Measurements from ENCODE around the gene HMX1.

HMX1 gene

DNA sequence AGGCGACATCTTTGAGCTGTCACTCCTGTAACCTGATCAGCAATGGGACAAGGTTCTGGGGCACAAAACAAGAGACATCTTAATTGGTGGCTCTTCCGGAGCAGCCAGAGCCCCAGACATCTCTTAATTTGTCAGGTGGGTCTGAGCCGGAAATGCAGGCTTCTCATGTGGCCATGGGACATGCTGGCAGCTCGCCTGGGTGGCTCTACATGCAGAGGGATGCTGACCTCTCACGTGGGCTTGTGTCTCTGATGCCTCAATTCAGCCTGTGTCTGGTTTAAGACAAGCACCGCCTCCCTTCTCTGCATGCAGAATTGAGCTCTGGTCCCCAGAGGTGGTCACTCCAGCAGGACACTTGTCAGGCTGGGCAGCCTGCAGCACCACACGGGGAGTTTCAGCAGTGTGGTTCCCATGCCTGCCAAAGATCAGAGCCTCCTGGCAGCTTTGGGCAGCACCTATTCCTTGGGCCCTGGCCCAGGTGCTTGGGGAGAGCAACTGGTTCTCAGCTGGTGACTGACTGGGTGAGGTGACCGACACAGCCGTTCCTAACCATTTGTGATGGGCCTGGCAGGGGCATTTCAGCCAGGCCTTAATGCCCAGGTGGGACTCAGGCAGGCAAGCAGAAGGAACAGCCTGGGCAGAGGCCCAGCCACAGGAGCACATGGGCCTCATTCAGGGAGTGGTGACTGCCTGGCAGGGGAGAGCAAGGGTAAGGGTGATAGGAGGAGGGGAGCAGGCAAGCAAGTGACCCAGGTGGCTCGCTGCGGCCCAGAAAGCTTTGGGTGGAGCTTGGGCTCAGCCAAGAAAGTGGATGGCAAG is 53.4 kb downstream of the HMX1 start:
- Mint-ChIP-seq H3K9me3 (no peaks in the 10 kb centered on the region), H3K4me1 (no peaks in the 10 kb centered on the region), H3K27ac (no peak overlapping the region), H3K27me3 (peaks cover 13% of the 10 kb centered on the region), H3K36me3 (no peaks in the 10 kb centered on the region), H3K4me3 (no peak overlapping the region)

DNA sequence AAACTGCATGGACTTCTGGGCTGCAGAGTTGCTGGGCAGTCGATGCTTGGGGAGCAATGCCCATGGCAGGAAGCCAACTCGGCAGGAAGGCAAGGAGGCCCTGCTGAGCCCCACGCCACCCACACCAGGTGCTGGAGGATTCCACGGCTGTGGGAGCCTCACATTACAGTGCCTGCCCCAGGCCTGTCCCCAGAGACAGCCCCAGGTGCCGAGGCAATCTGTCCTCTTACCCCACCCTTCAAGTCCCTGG is 53.9 kb downstream of the HMX1 start:
- Mint-ChIP-seq H3K4me1 (no peaks in the 10 kb centered on the region), H3K27me3 (peaks cover 12% of the 10 kb centered on the region), H3K27ac (no peak overlapping the region), H3K4me3 (no peak overlapping the region), H3K9me3 (no peaks in the 10 kb centered on the region), H3K36me3 (no peaks in the 10 kb centered on the region)

DNA sequence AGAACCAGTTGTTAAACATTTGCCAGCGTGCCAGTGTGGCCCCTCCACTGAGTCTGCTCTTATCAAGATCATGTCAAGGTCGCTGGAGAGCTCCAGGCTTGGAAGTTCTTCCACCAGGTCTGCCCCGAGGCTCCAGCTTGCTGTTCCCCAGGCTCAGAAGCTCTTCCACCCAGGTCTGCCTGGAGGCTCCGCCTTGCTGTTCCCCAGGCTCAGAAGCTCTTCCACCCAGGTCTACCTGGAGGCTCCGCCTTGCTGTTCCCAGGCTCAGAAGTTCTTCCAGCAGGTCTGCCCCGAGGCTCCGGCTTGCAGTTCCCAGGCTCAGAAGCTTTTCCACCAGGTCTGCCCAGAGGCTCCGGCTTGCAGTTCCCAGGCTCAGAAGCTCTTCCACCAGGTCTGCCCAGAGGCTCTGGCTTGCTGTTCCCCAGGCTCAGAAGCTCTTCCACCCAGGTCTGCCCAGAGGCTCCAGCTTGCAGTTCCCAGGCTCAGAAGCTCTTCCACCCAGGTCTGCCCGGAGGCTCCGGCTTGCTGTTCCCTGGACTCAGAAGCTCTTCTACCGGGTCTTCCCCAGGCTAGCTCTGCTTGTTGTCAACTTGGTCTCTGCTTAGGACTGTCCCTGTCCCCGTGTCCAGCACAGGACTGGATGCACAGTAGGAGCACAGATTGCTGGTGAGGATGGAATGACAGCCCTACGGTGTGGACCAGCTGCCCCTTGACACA is 54.4 kb downstream of the HMX1 start:
- Mint-ChIP-seq H3K27ac (no peak overlapping the region), H3K27me3 (peaks cover 9% of the 10 kb centered on the region), H3K9me3 (no peaks in the 10 kb centered on the region), H3K36me3 (no peaks in the 10 kb centered on the region), H3K4me3 (no peak overlapping the region), H3K4me1 (no peaks in the 10 kb centered on the region)

Data from activated naive CD4-positive, alpha-beta T cell treated with anti-CD3 and anti-CD28 coated beads, Interleukin-2, amount 50 U/mL, for 24 hours (primary cell).